ENCODE data around the gene ST3GAL5.

ST3GAL5 gene

GRCh38 chr2:85806358-85807118 is 82.3 kb downstream of the ST3GAL5 start:
- peak; percentile 75 for DNase-seq (ENCODE audit: low spot score)

GRCh38 chr2:85804583-85804982 is 84.2 kb downstream of the ST3GAL5 start:
- peak; percentile 51 for DNase-seq (ENCODE audit: low spot score)

GRCh38 chr2:85803704-85804425 is 84.9 kb downstream of the ST3GAL5 start:
- DNase-seq (ENCODE audit: low spot score): no peak

- DNase-seq (ENCODE audit: low spot score): no peak
Measured at GRCh38 chr2:85802354-85803103, 86.3 kb downstream of the ST3GAL5 start.

- no peak for DNase-seq (ENCODE audit: low spot score)
Measured at GRCh38 chr2:85801871-85802270, 86.9 kb downstream of the ST3GAL5 start.

- DNase-seq (ENCODE audit: low spot score): no peak
Measured at GRCh38 chr2:85800586-85800985, 88.2 kb downstream of the ST3GAL5 start.

- no peak for DNase-seq (ENCODE audit: low spot score)
Measured at GRCh38 chr2:85799215-85799956, 89.4 kb downstream of the ST3GAL5 start.

- DNase-seq (ENCODE audit: low spot score): peak; percentile 41
Measured at GRCh38 chr2:85797921-85798320, 90.9 kb downstream of the ST3GAL5 start.

- no peak for DNase-seq (ENCODE audit: low spot score)
Measured at GRCh38 chr2:85797263-85797660, 91.5 kb downstream of the ST3GAL5 start.

- no peak for DNase-seq (ENCODE audit: low spot score)
Measured at GRCh38 chr2:85796341-85797262, 92.2 kb downstream of the ST3GAL5 start.

- no peak for DNase-seq (ENCODE audit: low spot score)
Measured at GRCh38 chr2:85796046-85796340, 92.8 kb downstream of the ST3GAL5 start.

- DNase-seq (ENCODE audit: low spot score): no peak
Measured at GRCh38 chr2:85795331-85796045, 93.3 kb downstream of the ST3GAL5 start.

GRCh38 chr2:85794491-85795121 is 94.2 kb downstream of the ST3GAL5 start:
- no peak for DNase-seq (ENCODE audit: low spot score)

GRCh38 chr2:85794038-85794441 is 94.8 kb downstream of the ST3GAL5 start:
- DNase-seq (ENCODE audit: low spot score): no peak

- DNase-seq (ENCODE audit: low spot score): no peak
Measured at GRCh38 chr2:85793584-85793983, 95.2 kb downstream of the ST3GAL5 start.

GRCh38 chr2:85792783-85793441 is 95.9 kb downstream of the ST3GAL5 start:
- no peak for DNase-seq (ENCODE audit: low spot score)

- DNase-seq (ENCODE audit: low spot score): no peak
Measured at GRCh38 chr2:85791704-85792565, 96.9 kb downstream of the ST3GAL5 start.

- DNase-seq (ENCODE audit: low spot score): no peak
Measured at GRCh38 chr2:85790499-85791188, 98.1 kb downstream of the ST3GAL5 start.
